IMR-90 (cell line): Measurements from ENCODE around the gene POLR1A. TPM values are rescaled to one million over a fixed set of nuclear protein-coding genes. Genes with fewer than 3 reads are reported as not detected.

Experiments used
- ATAC-seq: fragments of 200-7000 bp; cut with Tn5 transposase; 2 replicates; pipeline ENCODE4 v1.9.1; 2020; ENCODE audit warnings: low read depth, mild to moderate bottlenecking, moderate library complexity
- BruUV-seq: library from RNA; stranded (reverse); fragments of 400-500 nt; replicated peaks from 2 replicates; lab custom pipeline; 2021; lab: Mats Ljungman, UMichigan
- CTCF ChIA-PET: fragments of 300-600 bp; formaldehyde crosslinking; extraction: SDS; loops from one replicate; lab custom pipeline; 2021; ENCODE audit warnings: antibody characterized with exemption; lab: Yijun Ruan, JAX
- POLR2A ChIA-PET: fragments of 300-600 bp; sonication (Branson Sonifier 250); formaldehyde crosslinking; loops from one replicate; lab custom pipeline; 2022; ENCODE audit warnings: antibody characterized with exemption; ENCODE audit not compliant: unreplicated experiment; lab: Charles Lee
- DNase-seq: peaks from one replicate; pipeline ENCODE4 v3.0.0; 2013
- H2AFZ ChIP-seq: replicated peaks from 2 replicates; pipeline ENCODE3; 2013; ENCODE audit warnings: low read length, mild to moderate bottlenecking; ENCODE audit not compliant: poor library complexity
- H2AK5ac ChIP-seq: 2 replicates; pipeline ENCODE4 v1.6.1; 2013; ENCODE audit warnings: low read depth, low read length, inconsistent platforms
- H2AK9ac ChIP-seq: replicated peaks from 2 replicates; pipeline ENCODE3; 2013; ENCODE audit warnings: mild to moderate bottlenecking, low read depth, low read length, moderate library complexity; ENCODE audit not compliant: poor library complexity
- H2BK120ac ChIP-seq: 2 replicates; pipeline ENCODE4 v1.6.1; 2013; ENCODE audit warnings: low read depth, low read length, inconsistent platforms
- H2BK15ac ChIP-seq: 3 replicates; pipeline ENCODE4 v1.6.1; 2013; ENCODE audit warnings: low read depth, low read length, inconsistent platforms
- H2BK20ac ChIP-seq: 2 replicates; pipeline ENCODE4 v1.6.1; 2013; ENCODE audit warnings: low read depth, mild to moderate bottlenecking, inconsistent platforms, low read length, moderate library complexity
- H2BK5ac ChIP-seq: 2 replicates; pipeline ENCODE4 v1.6.1; 2013; ENCODE audit warnings: mild to moderate bottlenecking, low read depth, low read length, inconsistent platforms; ENCODE audit not compliant: poor library complexity, severe bottlenecking
- H3K14ac ChIP-seq: replicated peaks from 2 replicates; pipeline ENCODE4 v1.6.1; 2013; ENCODE audit warnings: low read depth, low read length, inconsistent platforms
- H3K18ac ChIP-seq: 2 replicates; pipeline ENCODE4 v1.6.1; 2013; ENCODE audit warnings: low read depth, low read length, control low read depth
- H3K23ac ChIP-seq: 2 replicates; pipeline ENCODE4 v1.6.1; 2013; ENCODE audit warnings: low read depth, low read length, inconsistent platforms
- H3K27ac ChIP-seq: 2 replicates; pipeline ENCODE4 v1.5.1; 2013; ENCODE audit warnings: mild to moderate bottlenecking, control low read depth, low read length; ENCODE audit not compliant: insufficient read depth
- H3K27me3 ChIP-seq: 2 replicates; pipeline ENCODE4 v1.6.1; 2013; ENCODE audit warnings: low read length; ENCODE audit not compliant: control insufficient read depth, insufficient read depth
- H3K36me3 ChIP-seq: 2 replicates; pipeline ENCODE4 v1.6.1; 2013; ENCODE audit warnings: low read length, mixed read lengths; ENCODE audit not compliant: control insufficient read depth, insufficient read depth
- H3K4ac ChIP-seq: 2 replicates; pipeline ENCODE4 v1.6.1; 2013; ENCODE audit warnings: low read depth, low read length, inconsistent platforms
- H3K4me1 ChIP-seq: 2 replicates; pipeline ENCODE4 v1.6.1; 2013; ENCODE audit warnings: low read length, mixed read lengths; ENCODE audit not compliant: control insufficient read depth, insufficient read depth
- H3K4me2 ChIP-seq: 2 replicates; pipeline ENCODE4 v1.6.1; 2013; ENCODE audit warnings: low read depth, mild to moderate bottlenecking, control low read depth, low read length, moderate library complexity
- H3K4me3 ChIP-seq: 2 replicates; pipeline ENCODE4 v1.5.1; 2013; ENCODE audit warnings: low read depth, mild to moderate bottlenecking, control low read depth, low read length, moderate library complexity; ENCODE audit not compliant: insufficient read depth
- H3K56ac ChIP-seq: 2 replicates; pipeline ENCODE4 v1.6.1; 2013; ENCODE audit warnings: low read length, inconsistent platforms; ENCODE audit not compliant: insufficient read depth; ENCODE audit errors: extremely low read depth
- H3K79me1 ChIP-seq, 2 experiments: 2 replicates each; pipeline ENCODE4 v1.6.1; 2013; ENCODE audit warnings: low read length in 2 of 2, inconsistent platforms in 1 of 2, low read depth in 1 of 2
- H3K9ac ChIP-seq: 2 replicates; pipeline ENCODE4 v1.6.1; 2013; ENCODE audit warnings: low read depth, low read length, control low read depth
- H3K9me1 ChIP-seq: 2 replicates; pipeline ENCODE4 v1.6.1; 2013; ENCODE audit warnings: low read length, inconsistent platforms; ENCODE audit not compliant: insufficient read depth
- H3K9me3 ChIP-seq: 2 replicates; pipeline ENCODE4 v1.6.1; 2013; ENCODE audit warnings: low read length; ENCODE audit not compliant: control insufficient read depth, insufficient read depth
- H4K20me1 ChIP-seq: 2 replicates; pipeline ENCODE4 v1.6.1; 2013; ENCODE audit warnings: low read length, inconsistent platforms; ENCODE audit not compliant: insufficient read depth
- H4K5ac ChIP-seq: 2 replicates; pipeline ENCODE4 v1.6.1; 2013; ENCODE audit warnings: mild to moderate bottlenecking, low read depth, low read length, control low read depth
- H4K8ac ChIP-seq, 2 experiments: 2 replicates each; pipeline ENCODE4 v1.6.1; 2013; ENCODE audit warnings: low read depth in 2 of 2, low read length in 2 of 2, control low read depth in 1 of 2, inconsistent platforms in 1 of 2
- H4K91ac ChIP-seq: 2 replicates; pipeline ENCODE4 v1.6.1; 2013; ENCODE audit warnings: low read depth, low read length, inconsistent platforms; ENCODE audit not compliant: insufficient read depth
- MAZ ChIP-seq: IDR thresholded peaks from 2 replicates; pipeline ENCODE4 v1.6.1; 2012; ENCODE audit warnings: low read depth, mild to moderate bottlenecking, low read length, improper control_type of control experiment, moderate library complexity, borderline replicate concordance
- NFE2L2 ChIP-seq: fragments of 150-350 bp; IDR thresholded peaks from 2 replicates; pipeline ENCODE4 v1.6.1; 2016; ENCODE audit warnings: low read depth, mild to moderate bottlenecking, low read length
- RAD21 ChIP-seq: IDR thresholded peaks from 2 replicates; pipeline ENCODE4 v1.6.1; 2012; ENCODE audit warnings: low read length, improper control_type of control experiment
- RCOR1 ChIP-seq: IDR thresholded peaks from 2 replicates; pipeline ENCODE4 v1.6.1; 2012; ENCODE audit warnings: mild to moderate bottlenecking, low read length, improper control_type of control experiment; ENCODE audit not compliant: insufficient replicate concordance
- WGBS, 2 experiments: methylation state at CpG; one replicate each; pipeline versions ENCODE4 v1.1.5 to v1.1.7; 2013; ENCODE audit warnings: missing lambda C conversion rate in 2 of 2; ENCODE audit not compliant: insufficient read length in 1 of 2; ENCODE audit errors: extremely low coverage in 2 of 2; 5-methylcytosine and 5-hydroxymethylcytosine counted together
- dilution Hi-C: fragments of 300-500 bp; cut with HindIII; formaldehyde crosslinking; loops from one replicate; pipeline ENCODE4 v1.14.3; 2018; ENCODE audit warnings: low sequenced_read_pairs; ENCODE audit not compliant: unreplicated experiment
- in situ Hi-C: fragments of 300-500 bp; cut with MboI; formaldehyde crosslinking; loops from 3 replicates; pipeline ENCODE4 v1.14.3; 2019; ENCODE audit warnings: low sequenced_read_pairs, inconsistent platforms, mixed read lengths
- intact Hi-C: fragments of 100-400 bp; cut with micrococcal nuclease; formaldehyde crosslinking; loops from 2 replicates; pipeline ENCODE4 v1.10.0; 2022
- polyA plus RNA-seq, 3 experiments: library from polyadenylated mRNA; depleted of rRNA; stranded (reverse); fragments of >200 nt; gene quantifications; 2 replicates each; pipeline ENCODE4 v1.2.3, GENCODE V29; 2012; ENCODE audit warnings: low replicate concordance in 1 of 3
- total RNA-seq: library from RNA; depleted of rRNA; stranded (reverse); fragments of >200 nt; gene quantifications from 2 replicates; pipeline ENCODE4 v1.2.3, GENCODE V29; 2012

POLR1A gene
- total and polyA plus RNA-seq, 2 of the 4 experiments (the other 2 are of a cell fraction): 7.6 to 27.4 TPM

GRCh38 chr2:86064006-86064405 lies 41.7 kb downstream of the POLR1A start:
- CTCF ChIA-PET: interaction anchor here (1.3 kb wide), 1 partner anchor 174 kb away, joined by 4 read pairs; no protein-coding TSS in a partner anchor
- intact Hi-C loops: no loop called here
- TF ChIP-seq RAD21 (no peak), RCOR1 (no peak), MAZ (no peak), NFE2L2 (no peak)

More at GRCh38 chr2:86064006-86064405, 41.7 kb downstream of the POLR1A start:
- no peaks in the 10 kb centered on the region; the same call in 1 of the 2 replicates for H4K20me1 ChIP-seq
- H3K27ac ChIP-seq: no peak overlapping the region
- no peak for ATAC-seq
- 0 out of 2 replicates have a peak overlapping the region, but pooled peaks have one; percentile 42 for H3K23ac ChIP-seq
- 0 out of 4 replicates have a peak overlapping the region, but pooled peaks of 1 of the 2 experiments have one; percentile 37 for H4K8ac ChIP-seq
- no TSS peak for BruUV-seq
- peak; percentile 47 for DNase-seq
- no peak overlapping the region for H2AK5ac ChIP-seq
- no CpG with 5 or more reads among the region's 2 CpGs for WGBS, 2 experiments
- peaks cover 17% of the 10 kb centered on the region for H3K36me3 ChIP-seq
- H4K5ac ChIP-seq: no peak overlapping the region
- H2AFZ ChIP-seq: no peak overlapping the region
- H3K4ac ChIP-seq: no peak overlapping the region
- peaks cover 2% of the 10 kb centered on the region for H3K9me1 ChIP-seq
- no peak overlapping the region for H2AK9ac ChIP-seq
- dilution Hi-C loops (no loop called here), in situ Hi-C loops (no loop called here)
- H2BK120ac ChIP-seq: no peak overlapping the region
- no peak overlapping the region for H3K56ac ChIP-seq
- no peaks in the 10 kb centered on the region for H3K9me3 ChIP-seq
- no peak overlapping the region for H4K91ac ChIP-seq
- peaks cover 4% of the 10 kb centered on the region for H3K4me1 ChIP-seq
- peaks cover 10 to 22% of the 10 kb centered on the region in 2 experiments for H3K79me1 ChIP-seq
- no peak overlapping the region for H3K9ac ChIP-seq
- no peak overlapping the region for H3K4me3 ChIP-seq
- peak overlapping the region; percentile 59 for H2BK5ac ChIP-seq
- H3K4me2 ChIP-seq: no peak overlapping the region
- H3K18ac ChIP-seq: no peak overlapping the region
- H3K14ac ChIP-seq: no peak overlapping the region
- H2BK20ac ChIP-seq: no peak overlapping the region; the same call in 1 of the 2 replicates
- POLR2A ChIA-PET: interaction anchor here (1.0 kb wide), 1 partner anchor 56 kb away, joined by 3 read pairs; no protein-coding TSS in a partner anchor
- H2BK15ac ChIP-seq: no peak overlapping the region
- no peaks in the 10 kb centered on the region for H3K27me3 ChIP-seq
